ENCODE measurements around the gene PUSL1. TPM values are rescaled to one million over a fixed set of nuclear protein-coding genes. Genes with fewer than 3 reads are reported as not detected.

The PUSL1 gene
- total and polyA plus RNA-seq, 2 donors (not counting 3 experiments of a cell fraction or from before 2014, with no cell fraction given) = 18.8 to 27.3 TPM

- peak overlapping the region; percentile 61 for H3K27ac ChIP-seq (ENCODE audit: insufficient read depth, low read depth, low read length)
- no peaks in the 10 kb centered on the region for H4K20me1 ChIP-seq (replicated peaks; ENCODE audit: control insufficient read depth, extremely low read depth, insufficient read depth, low read length)
- H3K79me2 ChIP-seq (ENCODE audit: control insufficient read depth, insufficient read depth, low read length) = peaks cover 45% of the 10 kb centered on the region
- FAIRE-seq (no peak), DNase-seq (ENCODE audit: low read depth, low spot score) (peak; percentile 44)
- ChIA-PET POLR2A (no interaction called here), CTCF (no interaction called here)
- no peaks in the 10 kb centered on the region for H3K9me3 ChIP-seq (replicated peaks; ENCODE audit: control insufficient read depth, insufficient read depth, low read length)
- peak overlapping the region; percentile 71 to 97 (median 84) for H3K4me3 ChIP-seq (replicated peaks in 1 of 3; ENCODE audit: insufficient read depth in 1 of 3, low read depth in 1 of 3, low read length in 3 of 3)
- peaks cover 0 to 18% of the 10 kb centered on the region in 2 experiments for H3K36me3 ChIP-seq (ENCODE audit: control insufficient read depth in 2 of 2, extremely low read depth in 1 of 2, insufficient read depth in 2 of 2, low read length in 2 of 2)
- H3K4me2 ChIP-seq (ENCODE audit: insufficient read depth, low read length) = peak overlapping the region; percentile 74
- dilution Hi-C loops (cut with MboI; ENCODE audit: extremely low pct_ligation_motif_present, low sequenced_read_pairs) = no loop called here
- BruUV-seq (replicated peaks) = TSS peak; percentile 15
- intact Hi-C loops (cut with micrococcal nuclease) = loop anchor here (2.0 kb wide), 2 partner anchors 17 to 49 kb away; partner anchors contain the start of genes AURKAIP1 and PUSL1
- peak overlapping the region; percentile 67 for H3K9ac ChIP-seq (replicated peaks; ENCODE audit: extremely low read depth, insufficient read depth, low read length)
- peak overlapping the region; percentile 27 for H2AFZ ChIP-seq (ENCODE audit: low read depth, low read length)
- peaks cover 13% of the 10 kb centered on the region for H3K4me1 ChIP-seq (ENCODE audit: control insufficient read depth, extremely low read depth, insufficient read depth, low read length)
- H3K9me1 ChIP-seq (replicated peaks; ENCODE audit: control insufficient read depth, extremely low read depth, insufficient read depth, low read length) = no peaks in the 10 kb centered on the region
- TF ChIP-seq POLR2A (IDR thresholded peaks at IDR 0.05; ENCODE audit: low read depth, low read length) (no peak), EZH2 (IDR thresholded peaks at IDR 0.05; ENCODE audit: borderline replicate concordance, low read depth, low read length, severe bottlenecking) (no peak), CTCF (IDR thresholded peaks at IDR 0.05; ENCODE audit: extremely low read depth in 1 of 2, insufficient read depth in 1 of 2, low read depth in 1 of 2, low read length in 2 of 2) (no peak), FOS (IDR thresholded peaks at IDR 0.05; ENCODE audit: borderline replicate concordance, insufficient read depth, low read length) (no peak), MYC (IDR thresholded peaks at IDR 0.05; ENCODE audit: low read depth, low read length) (no peak), POLR2AphosphoS5 (IDR thresholded peaks at IDR 0.05; ENCODE audit: insufficient read depth, low read depth, low read length) (no peak), MAX (IDR thresholded peaks at IDR 0.05; ENCODE audit: insufficient read depth, insufficient read length) (no peak), GATA2 (IDR thresholded peaks at IDR 0.05; ENCODE audit: insufficient read depth, insufficient read length, low read depth, low read length) (no peak), JUN (IDR thresholded peaks at IDR 0.05; ENCODE audit: borderline replicate concordance, insufficient read depth, insufficient read length, low read depth) (no peak)
- no peaks in the 10 kb centered on the region for H3K27me3 ChIP-seq (ENCODE audit: control insufficient read depth in 2 of 2, insufficient read depth in 2 of 2, low read length in 2 of 2)
Observed at GRCh38 chr1:1325288-1326074, 17.1 kb downstream of the PUSL1 start.
